Gastrocnemius medialis (tissue), 4 donors: ENCODE data around the gene SRP54.

Experiments used
- POLR2A ChIP-seq, 2 donors: fragments of 450-650 bp; IDR thresholded peaks; one replicate each; pipeline ENCODE4 v1.6.1; 2017; ENCODE audit warnings: antibody characterized with exemption in 2 of 2, mild to moderate bottlenecking in 2 of 2, moderate library complexity in 2 of 2
- TF ChIP-seq, protein P1 (sequence below), 5 experiments: fragments of 450-650 bp in 3 of 5; fragments of 200-600 bp in 2 of 5; sonication (generic) in 2 of 5; IDR thresholded peaks in 4 of 5; conservative IDR thresholded peaks in 1 of 5; 1 replicate in 4 of 5; 2 replicates in 1 of 5; pipeline ENCODE4 v1.5.1; 2016 to 2019; ENCODE audit warnings: antibody characterized with exemption in 5 of 5, mild to moderate bottlenecking in 3 of 5, moderate library complexity in 3 of 5

DNA sequence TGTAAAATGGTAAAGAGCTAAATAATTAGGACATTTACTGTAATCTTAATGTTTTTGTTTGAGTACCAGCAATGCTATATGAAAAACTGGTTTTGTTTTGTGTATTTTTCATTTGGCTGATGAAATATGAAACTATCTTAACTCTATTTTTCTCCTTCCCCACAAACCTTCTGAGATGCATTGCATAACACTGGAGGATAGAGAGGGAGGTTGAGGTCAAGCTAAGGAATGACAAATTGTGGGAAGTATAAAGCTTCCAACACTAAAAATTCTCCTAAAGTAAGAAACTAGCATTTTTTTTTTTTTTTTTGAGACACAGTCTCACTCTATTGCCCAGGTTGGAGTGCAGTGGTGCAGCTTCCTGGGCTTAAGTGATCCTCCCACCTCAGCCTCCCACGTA lies 31.5 kb upstream of the SRP54 start:
- TF ChIP-seq, protein P1, sequence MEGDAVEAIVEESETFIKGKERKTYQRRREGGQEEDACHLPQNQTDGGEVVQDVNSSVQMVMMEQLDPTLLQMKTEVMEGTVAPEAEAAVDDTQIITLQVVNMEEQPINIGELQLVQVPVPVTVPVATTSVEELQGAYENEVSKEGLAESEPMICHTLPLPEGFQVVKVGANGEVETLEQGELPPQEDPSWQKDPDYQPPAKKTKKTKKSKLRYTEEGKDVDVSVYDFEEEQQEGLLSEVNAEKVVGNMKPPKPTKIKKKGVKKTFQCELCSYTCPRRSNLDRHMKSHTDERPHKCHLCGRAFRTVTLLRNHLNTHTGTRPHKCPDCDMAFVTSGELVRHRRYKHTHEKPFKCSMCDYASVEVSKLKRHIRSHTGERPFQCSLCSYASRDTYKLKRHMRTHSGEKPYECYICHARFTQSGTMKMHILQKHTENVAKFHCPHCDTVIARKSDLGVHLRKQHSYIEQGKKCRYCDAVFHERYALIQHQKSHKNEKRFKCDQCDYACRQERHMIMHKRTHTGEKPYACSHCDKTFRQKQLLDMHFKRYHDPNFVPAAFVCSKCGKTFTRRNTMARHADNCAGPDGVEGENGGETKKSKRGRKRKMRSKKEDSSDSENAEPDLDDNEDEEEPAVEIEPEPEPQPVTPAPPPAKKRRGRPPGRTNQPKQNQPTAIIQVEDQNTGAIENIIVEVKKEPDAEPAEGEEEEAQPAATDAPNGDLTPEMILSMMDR (IDR thresholded peaks at IDR 0.05 in 4 of 5, conservative IDR thresholded peaks at IDR 0.05 in 1 of 5), result no peak
- TF ChIP-seq POLR2A (IDR thresholded peaks at IDR 0.05), result no peak
